HG03378 (cell line): Measurements from ENCODE around the gene TTLL1.
"Not testable (repeated sequence)": the region's sequence is repeated elsewhere in the genome, so short reads cannot be mapped to it uniquely, and the experiment has no call there.

Source experiments
- ATAC-seq: cut with Tn5 transposase; IDR thresholded peaks from one replicate; pipeline ENCODE4 v1.9.1; 2021; ENCODE audit warnings: mild to moderate bottlenecking, moderate library complexity; ENCODE audit not compliant: unreplicated experiment

TTLL1 gene

GRCh38 chr22:42995654-42996053, 93.5 kb downstream of the TTLL1 start:
- not testable (repeated sequence) for ATAC-seq

- ATAC-seq = no peak
Measured at GRCh38 chr22:42994917-42995562, 94.2 kb downstream of the TTLL1 start.

GRCh38 chr22:42994276-42994916, 94.8 kb downstream of the TTLL1 start:
- no peak for ATAC-seq

GRCh38 chr22:42993651-42994275, 95.4 kb downstream of the TTLL1 start:
- ATAC-seq = no peak

- ATAC-seq = no peak
Measured at GRCh38 chr22:42992886-42993479, 96.2 kb downstream of the TTLL1 start.

GRCh38 chr22:42992092-42992491, 97.1 kb downstream of the TTLL1 start:
- no peak for ATAC-seq

- ATAC-seq = no peak
Measured at GRCh38 chr22:42991010-42991651, 98.1 kb downstream of the TTLL1 start.

- ATAC-seq = no peak
Measured at GRCh38 chr22:42990131-42990838, 98.9 kb downstream of the TTLL1 start.
